PC-9 (cell line): ENCODE data around the gene ENO2.

ENCODE experiments used
- EZH2 ChIP-seq: fragments of 200-600 bp; sonication (generic); IDR thresholded peaks from 2 replicates; pipeline ENCODE4 v1.8.0; 2017; ENCODE audit warnings: antibody characterized with exemption, low read depth
- TF ChIP-seq, protein P1 (sequence below): fragments of 200-600 bp; sonication (generic); conservative IDR thresholded peaks from 2 replicates; pipeline ENCODE4 v1.6.1; 2017; ENCODE audit warnings: mixed run types, antibody characterized with exemption, mild to moderate bottlenecking, moderate library complexity

- TF ChIP-seq, protein P1, sequence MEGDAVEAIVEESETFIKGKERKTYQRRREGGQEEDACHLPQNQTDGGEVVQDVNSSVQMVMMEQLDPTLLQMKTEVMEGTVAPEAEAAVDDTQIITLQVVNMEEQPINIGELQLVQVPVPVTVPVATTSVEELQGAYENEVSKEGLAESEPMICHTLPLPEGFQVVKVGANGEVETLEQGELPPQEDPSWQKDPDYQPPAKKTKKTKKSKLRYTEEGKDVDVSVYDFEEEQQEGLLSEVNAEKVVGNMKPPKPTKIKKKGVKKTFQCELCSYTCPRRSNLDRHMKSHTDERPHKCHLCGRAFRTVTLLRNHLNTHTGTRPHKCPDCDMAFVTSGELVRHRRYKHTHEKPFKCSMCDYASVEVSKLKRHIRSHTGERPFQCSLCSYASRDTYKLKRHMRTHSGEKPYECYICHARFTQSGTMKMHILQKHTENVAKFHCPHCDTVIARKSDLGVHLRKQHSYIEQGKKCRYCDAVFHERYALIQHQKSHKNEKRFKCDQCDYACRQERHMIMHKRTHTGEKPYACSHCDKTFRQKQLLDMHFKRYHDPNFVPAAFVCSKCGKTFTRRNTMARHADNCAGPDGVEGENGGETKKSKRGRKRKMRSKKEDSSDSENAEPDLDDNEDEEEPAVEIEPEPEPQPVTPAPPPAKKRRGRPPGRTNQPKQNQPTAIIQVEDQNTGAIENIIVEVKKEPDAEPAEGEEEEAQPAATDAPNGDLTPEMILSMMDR, result peak; percentile 99
- TF ChIP-seq EZH2, result no peak
These were observed 50.8 kb downstream of the ENO2 start for GRCh38 chr12:6965026-6965661.
